WTC11 (cell line): ENCODE data around the gene ITGA2.

Experiments
- ELF4 ChIP-seq: sonication (generic); formaldehyde crosslinking; IDR thresholded peaks from 2 replicates; pipeline ENCODE4 v1.8.1; 2022; ENCODE audit warnings: low read depth, mild to moderate bottlenecking, moderate library complexity, missing genetic modification reagents
- FOXJ3 ChIP-seq: sonication (generic); formaldehyde crosslinking; IDR thresholded peaks from 2 replicates; pipeline ENCODE4 v1.9.0; 2021; ENCODE audit warnings: missing genetic modification reagents, mild to moderate bottlenecking, borderline replicate concordance
- FOXP1 ChIP-seq: sonication (generic); formaldehyde crosslinking; IDR thresholded peaks from 2 replicates; pipeline ENCODE4 v1.8.0; 2022; ENCODE audit warnings: missing genetic modification reagents, mild to moderate bottlenecking, moderate library complexity, borderline replicate concordance
- GRHL2 ChIP-seq: fragments of 250-450 bp; sonication (Bioruptor Pico); IDR thresholded peaks from 2 replicates; pipeline ENCODE4 v1.8.0; 2022; ENCODE audit warnings: mild to moderate bottlenecking, moderate library complexity; ENCODE audit not compliant: insufficient replicate concordance, severe bottlenecking
- TEAD1 ChIP-seq: sonication (generic); formaldehyde crosslinking; IDR thresholded peaks from 2 replicates; pipeline ENCODE4 v1.8.0; 2022; ENCODE audit warnings: mild to moderate bottlenecking, missing genetic modification reagents
- TP53 ChIP-seq: sonication (generic); formaldehyde crosslinking; IDR thresholded peaks from 2 replicates; pipeline ENCODE4 v1.8.1; 2023; ENCODE audit warnings: mild to moderate bottlenecking, missing genetic modification reagents
- ZNF121 ChIP-seq: sonication (generic); formaldehyde crosslinking; IDR thresholded peaks from 2 replicates; pipeline ENCODE4 v1.8.0; 2023; ENCODE audit warnings: missing genetic modification reagents
- TF ChIP-seq, protein P1 (sequence below): fragments of 200-600 bp; IDR thresholded peaks from 2 replicates; pipeline ENCODE4 v1.8.0; 2022; ENCODE audit warnings: antibody characterized with exemption
- TF ChIP-seq, protein P2 (sequence below): sonication (generic); formaldehyde crosslinking; IDR thresholded peaks from 2 replicates; pipeline ENCODE4 v1.8.1; 2023; ENCODE audit warnings: mild to moderate bottlenecking, missing genetic modification reagents
- TF ChIP-seq, protein P3 (sequence below): sonication (generic); formaldehyde crosslinking; conservative IDR thresholded peaks from 2 replicates; pipeline ENCODE4 v1.8.1; 2023; ENCODE audit warnings: mild to moderate bottlenecking, low read depth, missing genetic modification reagents, moderate library complexity
- TF ChIP-seq, protein P4 (sequence below): sonication (generic); formaldehyde crosslinking; conservative IDR thresholded peaks from 2 replicates; pipeline ENCODE4 v1.8.1; 2022; ENCODE audit warnings: mild to moderate bottlenecking, missing genetic modification reagents

DNA sequence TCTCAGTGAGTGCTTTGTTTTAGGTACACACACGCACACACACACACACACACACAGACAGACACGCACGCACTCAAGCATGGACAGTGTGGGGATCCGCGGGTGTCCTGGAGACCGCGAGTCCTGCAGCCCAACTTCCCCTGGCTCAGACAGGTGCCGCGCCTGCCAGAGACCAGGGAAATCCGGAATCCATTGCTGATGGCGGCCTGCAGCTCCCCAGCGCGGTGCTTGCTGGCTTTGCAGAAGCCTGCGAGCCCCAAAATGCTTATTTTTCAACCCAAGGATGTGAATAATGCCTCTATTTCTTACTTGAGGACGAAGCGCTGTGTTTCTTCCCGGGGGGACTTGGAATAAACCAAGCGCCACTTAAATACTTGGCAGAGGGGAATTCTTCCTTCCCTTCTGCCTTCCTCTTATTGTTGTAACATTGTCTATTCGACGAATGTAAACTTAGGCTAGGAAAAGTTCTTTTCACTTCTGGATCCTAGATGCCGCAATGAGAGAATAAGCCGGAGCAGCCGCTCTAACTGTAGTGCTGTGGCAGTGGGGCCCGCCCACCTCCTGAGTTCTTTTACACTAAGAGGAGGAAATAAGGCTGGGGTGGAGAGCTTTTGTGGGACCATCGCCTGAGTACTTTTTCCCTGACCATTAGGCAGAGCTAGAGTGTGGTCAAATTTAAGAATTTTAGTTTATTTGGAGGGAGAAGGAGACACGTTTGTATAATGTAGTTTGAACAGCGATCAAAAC is 802 bp downstream of the ITGA2 start:
- TF ChIP-seq, protein P1, sequence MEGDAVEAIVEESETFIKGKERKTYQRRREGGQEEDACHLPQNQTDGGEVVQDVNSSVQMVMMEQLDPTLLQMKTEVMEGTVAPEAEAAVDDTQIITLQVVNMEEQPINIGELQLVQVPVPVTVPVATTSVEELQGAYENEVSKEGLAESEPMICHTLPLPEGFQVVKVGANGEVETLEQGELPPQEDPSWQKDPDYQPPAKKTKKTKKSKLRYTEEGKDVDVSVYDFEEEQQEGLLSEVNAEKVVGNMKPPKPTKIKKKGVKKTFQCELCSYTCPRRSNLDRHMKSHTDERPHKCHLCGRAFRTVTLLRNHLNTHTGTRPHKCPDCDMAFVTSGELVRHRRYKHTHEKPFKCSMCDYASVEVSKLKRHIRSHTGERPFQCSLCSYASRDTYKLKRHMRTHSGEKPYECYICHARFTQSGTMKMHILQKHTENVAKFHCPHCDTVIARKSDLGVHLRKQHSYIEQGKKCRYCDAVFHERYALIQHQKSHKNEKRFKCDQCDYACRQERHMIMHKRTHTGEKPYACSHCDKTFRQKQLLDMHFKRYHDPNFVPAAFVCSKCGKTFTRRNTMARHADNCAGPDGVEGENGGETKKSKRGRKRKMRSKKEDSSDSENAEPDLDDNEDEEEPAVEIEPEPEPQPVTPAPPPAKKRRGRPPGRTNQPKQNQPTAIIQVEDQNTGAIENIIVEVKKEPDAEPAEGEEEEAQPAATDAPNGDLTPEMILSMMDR = no peak
- TF ChIP-seq TEAD1 (CRISPR knock-in tag) = no peak
- TF ChIP-seq, protein P2, sequence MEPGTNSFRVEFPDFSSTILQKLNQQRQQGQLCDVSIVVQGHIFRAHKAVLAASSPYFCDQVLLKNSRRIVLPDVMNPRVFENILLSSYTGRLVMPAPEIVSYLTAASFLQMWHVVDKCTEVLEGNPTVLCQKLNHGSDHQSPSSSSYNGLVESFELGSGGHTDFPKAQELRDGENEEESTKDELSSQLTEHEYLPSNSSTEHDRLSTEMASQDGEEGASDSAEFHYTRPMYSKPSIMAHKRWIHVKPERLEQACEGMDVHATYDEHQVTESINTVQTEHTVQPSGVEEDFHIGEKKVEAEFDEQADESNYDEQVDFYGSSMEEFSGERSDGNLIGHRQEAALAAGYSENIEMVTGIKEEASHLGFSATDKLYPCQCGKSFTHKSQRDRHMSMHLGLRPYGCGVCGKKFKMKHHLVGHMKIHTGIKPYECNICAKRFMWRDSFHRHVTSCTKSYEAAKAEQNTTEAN (CRISPR knock-in tag) = no peak
- TF ChIP-seq, protein P3, sequence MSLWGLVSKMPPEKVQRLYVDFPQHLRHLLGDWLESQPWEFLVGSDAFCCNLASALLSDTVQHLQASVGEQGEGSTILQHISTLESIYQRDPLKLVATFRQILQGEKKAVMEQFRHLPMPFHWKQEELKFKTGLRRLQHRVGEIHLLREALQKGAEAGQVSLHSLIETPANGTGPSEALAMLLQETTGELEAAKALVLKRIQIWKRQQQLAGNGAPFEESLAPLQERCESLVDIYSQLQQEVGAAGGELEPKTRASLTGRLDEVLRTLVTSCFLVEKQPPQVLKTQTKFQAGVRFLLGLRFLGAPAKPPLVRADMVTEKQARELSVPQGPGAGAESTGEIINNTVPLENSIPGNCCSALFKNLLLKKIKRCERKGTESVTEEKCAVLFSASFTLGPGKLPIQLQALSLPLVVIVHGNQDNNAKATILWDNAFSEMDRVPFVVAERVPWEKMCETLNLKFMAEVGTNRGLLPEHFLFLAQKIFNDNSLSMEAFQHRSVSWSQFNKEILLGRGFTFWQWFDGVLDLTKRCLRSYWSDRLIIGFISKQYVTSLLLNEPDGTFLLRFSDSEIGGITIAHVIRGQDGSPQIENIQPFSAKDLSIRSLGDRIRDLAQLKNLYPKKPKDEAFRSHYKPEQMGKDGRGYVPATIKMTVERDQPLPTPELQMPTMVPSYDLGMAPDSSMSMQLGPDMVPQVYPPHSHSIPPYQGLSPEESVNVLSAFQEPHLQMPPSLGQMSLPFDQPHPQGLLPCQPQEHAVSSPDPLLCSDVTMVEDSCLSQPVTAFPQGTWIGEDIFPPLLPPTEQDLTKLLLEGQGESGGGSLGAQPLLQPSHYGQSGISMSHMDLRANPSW (CRISPR knock-in tag) = no peak
- TF ChIP-seq GRHL2 (CRISPR knock-in tag) = no peak
- TF ChIP-seq ELF4 (CRISPR knock-in tag) = no peak
- TF ChIP-seq ZNF121 (CRISPR knock-in tag) = no peak
- no peak for TF ChIP-seq FOXP1 (CRISPR knock-in tag)
- no peak for TF ChIP-seq TP53 (CRISPR knock-in tag)
- no peak for TF ChIP-seq FOXJ3 (CRISPR knock-in tag)
- TF ChIP-seq, protein P4, sequence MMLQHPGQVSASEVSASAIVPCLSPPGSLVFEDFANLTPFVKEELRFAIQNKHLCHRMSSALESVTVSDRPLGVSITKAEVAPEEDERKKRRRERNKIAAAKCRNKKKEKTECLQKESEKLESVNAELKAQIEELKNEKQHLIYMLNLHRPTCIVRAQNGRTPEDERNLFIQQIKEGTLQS (CRISPR knock-in tag) = no peak
